ENCODE results near the gene ATG2A. TPM values are rescaled to one million over a fixed set of nuclear protein-coding genes. Genes with fewer than 3 reads are reported as not detected.

The ATG2A gene
- 15.2 to 21.9 TPM (median 16.3 TPM) in 3 replicates for total RNA-seq
- long read RNA-seq, partial matches to known transcripts: 2 of 6 reads
- long read RNA-seq, other reads (novel, unspliced or antisense): 4 of 6 reads

GRCh38 chr11:64916775-64917662 is at the start of gene ATG2A:
Gene ATG2A, minus strand, starts transcription at chr11:64917209. Its CDS starts 74 bp downstream, at chr11:64917135.
- DNase-seq (ENCODE audit: low spot score): no peak
- Mint-ChIP-seq H3K27ac (ENCODE audit: unreplicated experiment) (peak within 1 kb of the TSS; percentile 95), H3K9me3 (ENCODE audit: low read depth) (no peaks in the 10 kb centered on the region), H3K36me3 (ENCODE audit: low read depth) (peaks cover 2% of the 10 kb centered on the region), H3K4me3 (ENCODE audit: unreplicated experiment) (peak within 1 kb of the TSS; percentile 87), H3K4me1 (ENCODE audit: low read depth) (peaks cover 21% of the 10 kb centered on the region), H3K27me3 (ENCODE audit: low read depth) (no peaks in the 10 kb centered on the region)
- TF ChIP-seq CTCF (IDR thresholded peaks at IDR 0.05): no peak

GRCh38 chr11:64963072-64963631 is 46.1 kb upstream of the ATG2A start:
- Mint-ChIP-seq H3K27me3 (ENCODE audit: low read depth) (peaks cover 1% of the 10 kb centered on the region), H3K27ac (ENCODE audit: unreplicated experiment) (no peak overlapping the region), H3K9me3 (ENCODE audit: low read depth) (no peaks in the 10 kb centered on the region), H3K36me3 (ENCODE audit: low read depth) (no peaks in the 10 kb centered on the region), H3K4me3 (ENCODE audit: unreplicated experiment) (no peak overlapping the region), H3K4me1 (ENCODE audit: low read depth) (peaks cover 10% of the 10 kb centered on the region)
- no peak for TF ChIP-seq CTCF (IDR thresholded peaks at IDR 0.05)
- DNase-seq (ENCODE audit: low spot score): no peak

- peaks cover 1% of the 10 kb centered on the region for H3K27me3 Mint-ChIP-seq (ENCODE audit: low read depth)
- H3K36me3 Mint-ChIP-seq (ENCODE audit: low read depth): no peaks in the 10 kb centered on the region
- TF ChIP-seq CTCF (IDR thresholded peaks at IDR 0.05): no peak
- peaks cover 10% of the 10 kb centered on the region for H3K4me1 Mint-ChIP-seq (ENCODE audit: low read depth)
- H3K9me3 Mint-ChIP-seq (ENCODE audit: low read depth): no peaks in the 10 kb centered on the region
- peak overlapping the region; percentile 15 for H3K27ac Mint-ChIP-seq (ENCODE audit: unreplicated experiment)
- no peak for DNase-seq (ENCODE audit: low spot score)
- no peak overlapping the region for H3K4me3 Mint-ChIP-seq (ENCODE audit: unreplicated experiment)
These were observed 43.7 kb upstream of the ATG2A start for GRCh38 chr11:64960719-64961118.

GRCh38 chr11:64959498-64959897 is 42.5 kb upstream of the ATG2A start:
- Mint-ChIP-seq H3K27ac (ENCODE audit: unreplicated experiment) (no peak overlapping the region), H3K9me3 (ENCODE audit: low read depth) (no peaks in the 10 kb centered on the region), H3K4me3 (ENCODE audit: unreplicated experiment) (no peak overlapping the region), H3K4me1 (ENCODE audit: low read depth) (peaks cover 10% of the 10 kb centered on the region), H3K27me3 (ENCODE audit: low read depth) (peaks cover 3% of the 10 kb centered on the region), H3K36me3 (ENCODE audit: low read depth) (no peaks in the 10 kb centered on the region)
- DNase-seq (ENCODE audit: low spot score): no peak
- TF ChIP-seq CTCF (IDR thresholded peaks at IDR 0.05): no peak

- no peak for TF ChIP-seq CTCF (IDR thresholded peaks at IDR 0.05)
- Mint-ChIP-seq H3K27ac (ENCODE audit: unreplicated experiment) (no peak overlapping the region), H3K4me1 (ENCODE audit: low read depth) (no peaks in the 10 kb centered on the region), H3K36me3 (ENCODE audit: low read depth) (no peaks in the 10 kb centered on the region), H3K4me3 (ENCODE audit: unreplicated experiment) (no peak overlapping the region), H3K9me3 (ENCODE audit: low read depth) (no peaks in the 10 kb centered on the region), H3K27me3 (ENCODE audit: low read depth) (peaks cover 16% of the 10 kb centered on the region)
- no peak for DNase-seq (ENCODE audit: low spot score)
These were observed 37.2 kb upstream of the ATG2A start for GRCh38 chr11:64954201-64954600.

Measured in chondrocyte (in vitro differentiated cells).